Activated CD8-positive, alpha-beta memory T cell treated with anti-CD3 and anti-CD28 coated beads for 24 hours (primary cell): Measurements from ENCODE around the gene TTC23.

Source experiments
- DNase-seq: peaks from one replicate; pipeline ENCODE4 v3.0.0-alpha.2; 2020

The TTC23 gene

GRCh38 chr15:99134317-99134821, 115.0 kb downstream of the TTC23 start:
- no peak for DNase-seq

- DNase-seq: no peak
These were observed 116.6 kb downstream of the TTC23 start for GRCh38 chr15:99132634-99133287.

GRCh38 chr15:99132122-99132521, 117.3 kb downstream of the TTC23 start:
- no peak for DNase-seq

GRCh38 chr15:99131441-99132023, 117.8 kb downstream of the TTC23 start:
- DNase-seq: no peak

DNA sequence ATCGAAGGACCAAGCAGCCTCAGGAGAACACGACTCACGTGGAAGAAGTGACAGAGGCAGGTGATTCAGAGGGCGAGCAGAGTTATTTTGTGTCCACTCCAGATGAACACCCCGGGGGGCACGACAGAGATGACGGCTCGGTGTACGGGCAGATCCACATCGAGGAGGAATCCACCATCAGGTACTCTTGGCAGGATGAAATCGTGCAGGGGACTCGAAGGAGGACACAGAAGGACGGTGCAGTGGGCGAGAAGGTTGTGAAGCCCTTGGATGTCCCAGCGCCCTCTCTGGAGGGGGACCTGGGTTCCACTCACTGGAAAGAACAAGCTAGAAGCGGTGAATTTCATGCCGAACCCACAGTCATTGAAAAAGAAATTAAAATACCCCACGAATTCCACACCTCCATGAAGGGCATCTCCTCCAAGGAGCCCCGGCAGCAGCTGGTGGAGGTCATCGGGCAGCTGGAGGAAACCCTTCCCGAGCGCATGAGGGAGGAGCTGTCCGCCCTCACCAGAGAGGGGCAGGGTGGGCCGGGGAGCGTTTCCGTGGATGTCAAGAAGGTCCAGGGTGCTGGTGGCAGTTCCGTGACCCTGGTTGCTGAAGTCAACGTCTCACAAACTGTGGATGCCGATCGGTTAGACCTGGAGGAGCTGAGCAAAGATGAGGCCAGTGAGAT, 118.5 kb downstream of the TTC23 start:
- DNase-seq: no peak

- no peak for DNase-seq
These were observed 119.1 kb downstream of the TTC23 start for GRCh38 chr15:99130314-99130713.

- DNase-seq: no peak
These were observed 119.7 kb downstream of the TTC23 start for GRCh38 chr15:99129644-99130043.

DNA sequence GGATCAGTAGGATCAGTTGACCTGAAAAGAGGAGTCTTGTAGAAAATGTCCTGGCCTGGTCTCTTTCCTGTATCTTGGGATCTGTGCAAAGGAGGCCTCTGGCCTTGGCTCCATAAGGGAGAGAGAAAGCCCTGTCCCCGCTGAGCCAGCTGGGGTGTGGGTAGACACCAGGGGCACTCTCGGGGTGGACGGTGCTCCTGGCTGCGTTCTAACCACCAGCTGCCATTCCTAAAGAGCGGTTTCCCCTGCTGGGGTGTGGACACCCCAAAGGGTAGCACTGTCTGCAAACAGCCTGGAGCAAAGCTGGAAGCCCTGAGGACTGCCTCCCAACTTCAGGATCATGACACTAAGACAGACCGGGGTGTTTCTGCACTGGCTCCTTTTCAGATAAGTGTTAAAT, 121.0 kb downstream of the TTC23 start:
- DNase-seq: no peak

GRCh38 chr15:99127773-99128172, 121.6 kb downstream of the TTC23 start:
- DNase-seq: no peak

GRCh38 chr15:99126930-99127329, 122.5 kb downstream of the TTC23 start:
- no peak for DNase-seq

DNA sequence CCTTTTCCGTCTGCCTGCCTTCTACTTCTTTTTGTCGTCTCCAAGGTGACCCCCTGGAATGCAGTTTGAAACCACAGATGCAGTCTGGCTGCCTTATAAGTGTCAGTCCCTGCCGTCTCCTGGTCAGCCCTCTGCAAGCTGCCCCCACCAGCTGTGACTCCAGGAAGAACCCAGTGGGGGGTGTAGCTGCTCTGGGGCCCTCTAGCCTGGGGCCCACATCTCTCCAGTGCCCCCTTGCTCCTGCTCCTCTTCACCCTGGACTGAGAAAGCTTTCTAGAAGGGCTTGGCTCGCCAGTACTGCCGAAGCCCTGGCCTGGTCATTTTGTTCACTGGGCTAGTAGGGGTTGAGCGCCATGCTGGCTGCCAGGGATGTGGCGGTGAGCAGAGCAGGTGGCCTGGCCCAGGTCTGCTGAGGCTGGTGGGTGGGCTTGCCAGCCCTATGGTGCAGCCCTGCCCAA, 123.2 kb downstream of the TTC23 start:
- no peak for DNase-seq

DNA sequence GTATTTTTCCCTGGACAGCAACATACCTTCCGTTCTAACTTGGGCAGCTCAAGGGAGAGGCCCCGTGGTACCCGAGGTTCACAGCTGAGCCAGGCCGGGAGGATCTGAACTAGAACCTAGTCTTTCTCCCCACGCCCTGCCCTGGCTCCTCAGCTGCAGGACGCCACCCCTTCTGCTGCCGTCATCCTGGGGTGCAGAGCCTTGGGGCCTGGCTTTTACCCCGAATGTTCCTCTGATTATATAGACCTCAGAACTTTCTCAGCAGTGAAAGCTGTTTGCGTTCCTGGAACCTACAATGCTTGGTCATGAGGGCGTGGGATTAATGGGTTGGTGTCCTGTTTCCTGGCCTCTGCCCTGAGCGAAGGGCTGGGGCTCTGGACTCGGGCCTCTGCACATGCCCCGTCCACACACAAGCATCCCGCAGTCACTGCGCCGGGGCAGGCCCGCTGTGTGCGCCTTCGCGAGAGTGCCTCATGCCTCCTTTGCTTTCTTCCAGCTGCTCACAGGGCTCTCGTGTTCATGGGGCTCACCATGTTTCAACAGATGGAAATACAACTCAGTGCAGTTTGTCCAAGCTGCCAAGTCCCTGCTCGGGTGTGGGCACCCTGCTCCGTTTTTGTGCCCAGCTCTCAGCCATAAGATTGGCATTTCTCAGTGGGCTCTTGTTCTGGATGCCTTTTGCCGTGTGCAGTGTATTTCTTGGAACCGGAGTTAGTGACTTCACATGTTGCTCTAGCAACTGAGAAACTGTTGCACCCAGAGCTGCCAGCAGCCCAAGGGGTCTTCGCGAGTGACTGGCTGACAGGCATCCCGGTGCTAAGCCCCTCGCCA, 124.1 kb downstream of the TTC23 start:
- no peak for DNase-seq

- DNase-seq: no peak
These were observed 124.7 kb downstream of the TTC23 start for GRCh38 chr15:99124641-99125040.

GRCh38 chr15:99123713-99124451, 125.5 kb downstream of the TTC23 start:
- no peak for DNase-seq

DNA sequence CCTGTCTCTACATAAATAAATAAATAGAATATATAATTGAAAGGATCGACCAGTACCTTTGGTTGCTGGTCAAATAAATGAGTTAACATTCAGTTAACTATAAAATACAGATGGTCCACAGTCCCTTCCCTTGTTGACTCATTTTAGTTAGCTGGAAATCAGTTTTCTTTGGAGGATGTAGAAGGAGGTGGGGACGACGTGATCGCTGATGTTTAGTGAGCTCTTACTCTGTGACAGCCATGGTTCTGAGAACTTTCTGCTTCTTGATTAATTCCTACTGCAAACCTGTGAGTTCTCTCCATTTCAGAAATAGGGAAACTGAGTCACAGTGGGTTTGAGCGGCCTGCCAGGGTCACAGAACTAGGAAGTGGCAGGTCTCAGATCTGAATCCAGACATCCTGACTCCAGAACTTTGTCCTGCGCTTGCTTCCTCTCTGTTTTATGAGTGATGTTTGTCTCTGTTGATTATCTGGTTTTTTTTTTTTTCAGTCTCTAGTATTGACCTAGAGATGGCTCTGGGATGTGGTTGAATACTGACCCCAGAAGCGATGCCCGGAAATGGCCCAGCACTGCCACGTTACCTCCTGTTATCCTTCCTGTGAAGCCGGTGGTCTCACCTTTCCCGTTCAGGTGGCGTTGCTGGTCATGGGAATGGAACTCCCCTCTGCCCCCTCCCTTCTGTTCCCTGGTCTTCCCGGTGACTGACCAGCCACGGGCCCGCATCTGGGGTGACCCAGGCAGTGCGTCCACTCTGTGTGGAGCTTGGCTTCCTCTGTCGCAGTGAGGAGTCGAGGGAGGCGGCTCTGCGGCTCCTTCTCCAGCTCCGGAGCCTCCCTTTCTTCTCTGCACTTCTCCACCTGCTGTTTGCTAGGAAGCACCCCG, 126.3 kb downstream of the TTC23 start:
- no peak for DNase-seq

- no peak for DNase-seq
These were observed 127.5 kb downstream of the TTC23 start for GRCh38 chr15:99121691-99122410.

- no peak for DNase-seq
These were observed 128.2 kb downstream of the TTC23 start for GRCh38 chr15:99121207-99121606.

- DNase-seq: no peak
These were observed 129.2 kb downstream of the TTC23 start for GRCh38 chr15:99120050-99120777.

GRCh38 chr15:99118801-99119546, 130.4 kb downstream of the TTC23 start:
- DNase-seq: no peak
